ENCODE data around the gene MAFG. TPM values are rescaled to one million over a fixed set of nuclear protein-coding genes. Genes with fewer than 3 reads are reported as not detected.

Gene MAFG
- total and polyA plus RNA-seq, 2 of the 13 experiments (the other 11 are each of a cell fraction or from before 2014, with no cell fraction given), result 14.5 to 20.0 TPM

GRCh38 chr17:81924557-81925532 lies 2.7 kb downstream of the MAFG start (continued):
- TF ChIP-seq ZFP91 (CRISPR knock-in tag; IDR thresholded peaks at IDR 0.05; ENCODE audit: borderline replicate concordance), result peak; percentile 64; the same call in 1 of the 2 replicates
- no peak for TF ChIP-seq HOXA5 (CRISPR knock-in tag; IDR thresholded peaks at IDR 0.05)
- no peak for TF ChIP-seq EP300 (IDR thresholded peaks at IDR 0.05; ENCODE audit: low read depth in 2 of 2, low read length in 2 of 2)
- TF ChIP-seq EP300 (CRISPR knock-in tag; IDR thresholded peaks at IDR 0.05; ENCODE audit: borderline replicate concordance), result no peak
- no peak for TF ChIP-seq ZNF841 (CRISPR knock-in tag; IDR thresholded peaks at IDR 0.05; ENCODE audit: borderline replicate concordance)
- no peak for TF ChIP-seq ZNF446 (CRISPR knock-in tag; IDR thresholded peaks at IDR 0.05)
- peak; percentile 82 for TF ChIP-seq TEAD3 (CRISPR knock-in tag; optimal IDR thresholded peaks at IDR 0.05; ENCODE audit: borderline replicate concordance)
- no peak for TF ChIP-seq STAT5B (CRISPR knock-in tag; IDR thresholded peaks at IDR 0.05)
- TF ChIP-seq GTF2F1 (IDR thresholded peaks at IDR 0.05; ENCODE audit: low read length), result no peak
- TF ChIP-seq SP5 (CRISPR knock-in tag; IDR thresholded peaks at IDR 0.05; ENCODE audit: borderline replicate concordance, low read depth), result peak; percentile 42; the same call in 1 of the 2 replicates
- no peak for TF ChIP-seq AGO2 (optimal IDR thresholded peaks at IDR 0.05; ENCODE audit: low read depth, low read length)
- no peak for TF ChIP-seq ZNF547 (CRISPR knock-in tag; IDR thresholded peaks at IDR 0.05)
- no peak for TF ChIP-seq ATRX (CRISPR knock-in tag; IDR thresholded peaks at IDR 0.05; ENCODE audit: borderline replicate concordance)
- TF ChIP-seq JUND (CRISPR knock-in tag; IDR thresholded peaks at IDR 0.05), result no peak
- no peak for TF ChIP-seq MAF1 (CRISPR knock-in tag; IDR thresholded peaks at IDR 0.05; ENCODE audit: borderline replicate concordance)
- TF ChIP-seq KAT2B (IDR thresholded peaks at IDR 0.05; ENCODE audit: borderline replicate concordance, low read depth, low read length), result no peak

Measured in HepG2 (cell line).